Eye (tissue), 1 donor: ENCODE measurements around the gene RWDD4.

Experiments
- DNase-seq: peaks from one replicate; pipeline ENCODE4 v3.0.0-alpha.2; 2015

The RWDD4 gene

DNA sequence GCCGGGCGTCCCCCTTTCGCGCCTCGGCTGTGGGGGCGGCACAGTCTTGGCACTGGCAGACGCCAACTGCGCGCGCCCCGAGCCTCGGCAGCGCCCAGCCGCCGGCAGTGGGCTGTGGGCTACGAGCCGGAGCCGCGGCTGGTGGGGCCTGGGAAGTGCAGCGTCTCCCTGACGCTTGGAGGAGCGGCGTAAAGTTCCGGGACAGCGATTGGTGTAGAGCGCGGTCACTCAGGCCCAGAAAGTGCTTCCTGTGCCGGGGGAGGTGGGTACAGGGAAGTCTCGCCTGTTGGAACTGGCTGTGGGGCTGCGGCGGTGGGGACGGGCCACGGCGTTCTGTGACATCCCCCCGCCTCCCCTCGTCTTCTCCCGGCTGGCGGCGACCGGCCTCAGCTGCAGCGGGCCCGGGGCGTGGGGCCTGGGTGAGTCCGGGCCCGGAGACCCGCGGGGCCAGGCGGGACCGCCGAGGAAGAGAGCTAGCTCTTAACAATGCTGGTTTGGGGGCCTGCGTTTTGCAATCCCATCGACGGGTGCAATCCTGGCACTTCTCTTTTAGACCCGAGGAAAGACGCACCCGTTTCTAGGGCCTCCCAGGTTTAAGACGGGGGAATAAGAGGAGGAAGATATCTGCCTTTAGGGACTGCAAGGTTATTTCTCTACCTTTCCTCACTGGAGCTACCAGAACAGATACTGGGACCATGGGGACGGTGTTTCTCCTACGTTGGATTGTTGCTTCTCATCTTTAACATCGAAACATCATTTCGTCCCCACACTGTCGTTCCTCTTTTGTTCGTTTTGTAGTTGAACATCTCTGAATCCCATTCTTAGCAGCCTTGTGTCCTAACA, at the start of gene RWDD4, which contains the start of gene TRAPPC11:
Gene RWDD4 (minus strand): TSS at position 157 of the 843 bp plus-strand sequence. CDS start 233 bp downstream, outside the sequence.
Gene TRAPPC11 (plus strand): TSS at position 265 of the 843 bp plus-strand sequence. CDS start 4,575 bp downstream, outside the sequence.
- DNase-seq: peak; percentile 99

DNA sequence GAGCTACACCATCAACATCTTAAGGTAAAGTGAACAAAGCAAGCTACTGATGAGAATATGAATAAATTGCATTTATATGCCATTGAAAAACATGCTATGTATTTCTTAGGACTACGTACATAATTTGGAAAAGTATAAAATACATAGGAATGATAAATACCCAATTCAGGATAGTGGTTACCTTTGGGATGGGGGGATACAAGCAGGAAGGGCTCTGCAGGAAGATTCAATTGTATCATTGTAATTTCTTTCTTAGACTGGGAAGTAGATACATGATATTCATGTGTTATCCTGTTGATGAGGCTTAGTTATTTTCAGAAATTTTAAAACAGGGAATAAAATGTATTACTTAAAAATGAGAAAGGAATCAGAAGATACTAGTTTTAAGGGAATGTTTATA, 43.5 kb upstream of the RWDD4 start:
- DNase-seq: no peak

DNA sequence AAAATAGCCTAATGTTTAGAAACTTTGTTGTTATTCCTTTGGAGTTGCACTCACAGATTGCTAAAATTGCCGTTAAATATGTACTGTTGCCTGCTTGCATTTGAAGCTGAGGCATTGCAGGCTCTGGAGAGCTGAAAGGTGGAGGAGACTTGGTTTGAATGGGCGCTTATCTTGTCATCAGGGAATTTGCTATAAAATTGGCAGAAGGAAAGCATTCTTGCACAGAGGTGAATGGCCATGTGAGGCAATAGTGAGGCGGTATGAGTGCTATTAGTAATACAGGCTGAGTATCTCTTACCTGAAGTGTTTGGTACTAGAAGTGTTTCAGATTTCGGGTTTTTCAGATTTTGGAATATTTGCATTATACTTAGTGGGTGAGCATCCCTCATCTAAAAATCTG, 41.4 kb upstream of the RWDD4 start:
- DNase-seq: no peak

DNA sequence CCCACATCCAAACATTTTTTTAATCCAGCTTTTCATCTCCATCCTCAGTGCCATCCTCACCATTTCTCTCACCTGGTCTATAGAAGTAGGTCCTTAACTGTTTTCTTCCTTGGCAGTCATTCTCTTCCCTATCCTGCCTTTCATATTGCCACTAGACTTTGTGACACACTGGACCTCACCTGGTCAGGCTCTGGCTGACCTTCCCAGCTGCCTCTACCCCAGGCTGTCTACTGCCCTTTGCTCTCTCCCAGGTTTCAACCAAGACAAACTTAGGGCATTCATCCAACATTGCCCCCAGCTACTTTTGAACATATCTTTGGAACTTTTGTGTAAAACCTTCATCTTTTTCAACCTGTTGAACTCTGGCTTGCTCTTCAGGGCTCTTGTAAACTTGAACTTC, 39.9 kb upstream of the RWDD4 start:
- no peak for DNase-seq

DNA sequence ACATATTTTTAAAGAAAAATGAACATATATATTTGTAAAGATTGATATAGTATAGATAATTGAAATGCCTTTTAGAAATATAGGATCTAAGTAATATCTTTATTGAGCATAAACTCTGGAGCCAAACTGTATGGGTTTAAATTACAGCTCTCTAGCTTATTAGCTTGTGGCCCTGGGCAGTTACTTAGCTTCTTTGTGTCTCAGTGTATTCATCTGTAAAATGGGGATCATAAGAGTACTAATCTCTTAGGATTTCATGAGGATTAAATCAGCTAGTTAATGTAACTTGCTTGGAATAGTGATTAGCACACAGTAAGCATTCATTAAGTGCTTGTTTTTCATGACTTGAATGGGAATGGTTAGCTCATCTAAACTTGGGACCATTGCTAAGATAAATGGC, 32.9 kb upstream of the RWDD4 start:
- no peak for DNase-seq

DNA sequence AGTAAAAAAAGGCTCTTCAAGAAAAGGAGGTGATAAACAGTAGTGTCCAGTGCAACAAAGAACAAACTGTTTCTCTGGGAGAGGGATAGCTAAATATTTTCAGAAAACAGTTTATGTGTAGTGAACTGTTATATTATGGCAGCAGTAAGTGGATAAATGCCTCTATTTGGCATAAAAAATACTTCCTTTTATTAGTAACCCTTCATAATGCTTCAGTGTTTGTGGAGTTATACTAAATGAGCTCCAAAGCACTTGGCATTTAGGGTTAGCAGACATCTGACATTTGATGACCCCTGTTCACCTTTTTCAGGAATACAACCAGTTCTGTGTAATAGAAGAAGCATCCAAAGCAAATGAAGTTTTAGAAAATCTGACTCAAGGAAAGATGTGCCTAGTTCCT, 32.0 kb upstream of the RWDD4 start:
- no peak for DNase-seq

DNA sequence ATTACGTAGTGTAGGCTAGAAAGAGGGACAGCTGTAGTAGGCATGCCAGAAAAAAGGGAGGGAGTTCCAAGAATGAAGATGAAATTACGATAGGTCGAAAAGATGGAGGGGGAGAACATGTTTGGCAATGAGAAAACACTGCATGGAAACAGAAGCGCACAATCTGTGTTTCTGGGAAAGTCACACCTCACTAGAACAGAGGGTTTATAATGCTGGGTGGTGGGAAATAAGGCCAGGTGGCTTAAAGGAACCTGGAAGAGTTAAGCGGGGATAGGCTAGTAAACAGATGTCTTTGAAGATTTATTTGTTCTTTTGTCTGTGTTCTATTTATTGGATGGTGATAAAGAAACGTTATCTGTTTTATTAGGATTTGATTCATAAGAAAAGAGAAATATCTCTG, 29.2 kb upstream of the RWDD4 start:
- DNase-seq: no peak

DNA sequence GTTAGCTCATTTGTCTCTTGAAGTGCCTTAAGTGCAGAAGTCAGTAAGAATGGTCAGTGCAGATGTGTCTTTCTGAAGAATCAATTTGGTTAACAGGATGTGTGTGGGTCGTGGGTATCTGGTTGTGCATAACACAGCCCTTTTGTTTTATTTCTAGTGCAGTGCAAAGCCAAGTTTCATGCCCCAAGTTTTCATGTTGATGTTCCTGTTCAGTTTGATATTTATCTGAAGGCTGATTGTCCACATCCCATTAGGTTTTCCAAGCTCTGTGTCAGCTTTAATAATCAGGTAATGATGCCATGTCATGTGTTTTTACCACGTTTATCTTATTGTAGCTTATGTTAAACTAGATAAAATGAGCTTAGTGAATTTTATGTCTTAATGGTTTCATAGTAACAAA, 27.5 kb upstream of the RWDD4 start:
- no peak for DNase-seq

DNA sequence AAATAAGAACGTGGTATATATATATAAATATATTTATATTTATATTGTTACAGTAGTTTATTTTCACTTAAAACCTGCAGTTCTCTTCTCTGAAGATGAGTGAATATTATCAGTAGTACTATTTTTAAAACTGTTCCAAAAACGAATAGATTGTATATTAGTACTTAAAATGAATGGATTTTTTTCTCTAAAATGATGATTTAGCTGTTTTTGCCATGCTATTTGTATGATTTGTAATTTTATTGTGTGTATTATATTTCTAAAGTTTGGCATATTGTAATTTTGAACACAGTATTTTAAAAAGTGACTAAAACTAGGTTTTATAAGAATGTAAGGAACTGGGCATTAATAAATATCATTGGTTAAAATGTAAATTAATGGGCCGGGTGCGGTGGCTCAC, 22.1 kb upstream of the RWDD4 start:
- DNase-seq: no peak

DNA sequence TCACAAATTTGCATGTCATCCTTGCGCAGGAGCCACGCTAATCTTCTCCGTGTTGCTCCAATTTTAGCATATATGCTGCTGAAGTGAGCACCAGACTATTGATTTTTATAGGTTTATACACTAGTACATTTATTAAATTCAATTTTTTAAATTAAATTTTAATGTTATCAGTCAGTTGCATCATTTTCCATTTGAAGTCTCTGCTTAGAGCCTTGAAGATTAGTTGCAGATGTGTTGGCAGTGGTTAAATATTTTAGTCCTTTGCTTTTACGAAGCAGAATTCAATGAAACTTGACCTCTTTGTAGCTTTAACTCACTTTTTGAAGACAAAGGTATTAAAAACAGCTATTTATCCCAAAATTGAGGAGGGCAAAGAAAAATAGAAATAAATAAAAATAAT, 16.6 kb upstream of the RWDD4 start:
- DNase-seq: peak; percentile 40

DNA sequence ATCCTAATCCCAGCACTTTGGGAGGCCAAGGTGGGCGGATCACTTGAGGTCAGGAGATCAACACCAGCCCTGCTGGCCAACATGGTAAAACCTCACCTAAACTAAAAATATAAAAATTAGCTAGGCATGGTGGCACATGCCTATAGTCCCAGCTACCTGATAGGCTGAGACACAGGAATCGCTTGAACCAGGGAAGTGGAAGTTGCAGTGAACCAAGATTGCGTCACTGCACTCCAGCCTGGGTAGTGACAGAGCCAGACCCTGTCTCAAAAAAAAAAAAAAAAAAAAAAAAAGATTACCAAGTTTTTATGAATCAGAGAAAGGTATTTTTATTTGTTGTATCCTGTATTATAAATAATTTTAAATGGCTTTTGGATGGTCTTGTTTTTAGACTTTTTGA, 15.2 kb upstream of the RWDD4 start:
- DNase-seq: no peak

DNA sequence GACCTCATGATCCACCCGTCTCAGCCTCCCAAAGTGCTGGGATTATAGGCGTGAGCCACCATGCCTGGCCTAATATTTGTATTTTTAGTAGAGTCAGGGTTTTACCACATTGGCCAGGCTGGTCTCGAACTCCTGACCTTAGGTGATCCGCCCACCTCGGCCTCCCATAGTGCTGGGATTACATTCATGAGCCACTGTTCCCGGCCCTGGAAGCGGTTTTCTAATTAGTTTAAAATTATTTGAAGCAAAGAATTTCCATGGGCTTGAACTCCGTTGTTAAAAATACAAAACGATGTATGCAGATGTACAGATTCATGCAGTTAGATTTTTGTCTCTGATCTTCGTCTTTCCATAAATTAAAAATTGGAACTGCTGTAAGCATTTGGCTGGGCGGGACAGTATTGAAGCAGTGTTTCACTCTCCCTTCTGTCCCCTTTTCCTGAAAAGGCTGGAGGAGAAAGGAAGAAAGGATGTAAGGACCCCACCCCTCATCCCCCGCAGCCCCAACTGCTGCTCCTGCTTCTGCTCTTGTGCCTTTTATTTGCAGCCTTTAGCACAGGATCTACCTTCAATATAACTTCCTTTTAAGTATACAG, 12.1 kb upstream of the RWDD4 start:
- DNase-seq: no peak

DNA sequence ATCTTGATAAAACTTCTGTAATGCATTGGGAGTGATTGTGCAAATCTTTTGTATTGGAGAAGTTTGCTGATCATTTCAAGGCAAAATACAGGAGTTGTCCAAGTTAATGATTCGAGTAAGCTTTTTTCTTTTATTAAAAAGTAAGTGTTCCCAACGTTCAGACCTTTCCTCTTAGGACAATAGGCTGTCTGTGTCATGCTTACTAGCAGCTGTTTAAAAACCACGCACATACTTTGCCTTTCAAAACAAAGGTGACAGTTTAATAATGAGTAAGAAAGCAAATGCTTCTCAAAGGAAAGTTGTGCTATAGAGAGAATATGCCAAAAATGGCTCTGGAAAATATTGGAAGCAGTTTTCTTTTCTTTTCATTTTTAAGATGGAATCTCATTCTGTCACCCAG, 11.3 kb upstream of the RWDD4 start:
- DNase-seq: no peak

DNA sequence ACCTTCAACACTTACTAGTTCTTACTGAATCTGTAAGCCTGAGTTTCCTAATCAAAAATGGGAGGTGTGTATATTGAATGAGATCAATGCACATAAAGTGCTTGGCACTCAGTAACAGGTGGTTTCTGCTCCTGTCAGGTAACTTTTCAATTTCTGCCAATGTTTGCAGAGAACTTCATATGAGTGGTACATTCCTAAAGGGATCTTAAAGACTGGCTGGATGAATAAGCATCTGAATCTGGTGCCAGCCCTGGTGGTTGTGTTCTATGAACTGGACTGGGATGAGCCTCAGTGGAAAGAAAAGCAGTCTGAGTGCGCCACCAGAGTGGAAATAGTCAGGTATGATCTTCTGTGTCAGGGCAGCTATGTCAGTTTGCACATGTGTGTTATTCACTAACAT, 7.1 kb upstream of the RWDD4 start:
- DNase-seq: no peak

DNA sequence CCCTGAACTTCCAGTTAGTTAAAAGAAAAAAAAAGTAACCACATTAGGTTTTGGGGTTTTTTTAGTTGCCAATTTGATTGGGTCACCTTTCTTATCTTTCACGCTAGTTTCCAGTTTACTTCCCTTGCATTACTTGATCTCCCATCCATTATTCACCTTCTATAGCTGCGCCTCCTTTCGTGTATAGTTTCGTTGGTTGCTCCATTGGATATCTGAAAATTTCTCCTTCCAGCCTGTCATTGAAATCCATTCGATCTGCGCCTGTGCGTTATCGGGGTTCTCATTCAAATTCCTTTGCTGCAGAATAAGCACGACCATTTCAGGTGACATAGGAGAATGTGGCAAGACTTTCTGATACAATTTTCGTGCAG, 872 bp upstream of the RWDD4 start:
- no peak for DNase-seq

DNA sequence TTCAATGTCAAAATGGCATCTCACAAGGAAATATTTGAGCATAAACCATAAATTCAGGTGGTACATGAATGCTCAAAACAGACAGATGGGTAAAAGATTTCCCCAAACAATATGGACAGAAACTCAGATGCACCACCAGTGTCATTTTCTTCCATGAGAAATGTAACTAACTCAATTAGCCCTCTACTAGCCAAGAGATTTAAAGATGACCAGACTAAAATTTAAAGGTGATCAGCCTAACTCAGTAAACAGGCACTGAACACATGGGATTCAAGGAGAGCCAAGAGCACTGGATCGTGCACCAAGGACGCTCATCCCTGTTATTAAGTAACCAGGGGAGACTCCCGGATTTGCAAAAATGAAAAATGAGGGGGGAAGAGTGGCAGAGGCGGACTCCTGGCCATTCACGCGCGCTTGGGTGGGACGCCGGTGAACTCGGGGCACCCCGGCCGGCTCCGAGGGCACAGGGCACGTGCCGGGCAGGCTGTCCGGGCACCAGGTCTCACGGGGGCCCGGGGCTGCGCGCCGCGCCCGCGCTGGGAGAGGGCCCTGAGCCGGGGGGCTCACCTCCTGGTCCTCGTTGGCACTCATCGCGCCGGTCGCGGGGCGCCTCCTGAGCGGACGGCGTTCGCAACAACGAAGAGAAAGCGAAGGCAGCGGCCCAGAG, 490 bp downstream of the RWDD4 start:
- DNase-seq: peak; percentile 66

DNA sequence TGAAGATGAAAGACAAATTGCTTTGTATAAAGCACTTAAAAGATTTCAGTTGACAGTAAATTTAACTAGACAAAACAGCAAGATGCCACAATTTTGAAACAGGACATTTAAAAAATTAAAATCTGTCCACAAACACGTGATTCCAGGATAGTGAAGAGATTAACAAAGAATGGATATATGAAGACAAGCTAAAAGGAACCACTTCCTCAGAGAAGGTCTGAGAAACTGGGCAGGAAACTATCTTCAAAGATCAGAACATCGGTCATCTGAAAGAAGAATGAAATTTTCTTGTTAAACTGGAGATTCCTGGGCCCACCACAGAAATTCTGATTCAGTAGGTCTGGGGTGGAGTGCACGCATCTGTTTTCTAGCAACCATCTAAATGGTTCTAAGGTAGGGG, 1.4 kb downstream of the RWDD4 start:
- no peak for DNase-seq

DNA sequence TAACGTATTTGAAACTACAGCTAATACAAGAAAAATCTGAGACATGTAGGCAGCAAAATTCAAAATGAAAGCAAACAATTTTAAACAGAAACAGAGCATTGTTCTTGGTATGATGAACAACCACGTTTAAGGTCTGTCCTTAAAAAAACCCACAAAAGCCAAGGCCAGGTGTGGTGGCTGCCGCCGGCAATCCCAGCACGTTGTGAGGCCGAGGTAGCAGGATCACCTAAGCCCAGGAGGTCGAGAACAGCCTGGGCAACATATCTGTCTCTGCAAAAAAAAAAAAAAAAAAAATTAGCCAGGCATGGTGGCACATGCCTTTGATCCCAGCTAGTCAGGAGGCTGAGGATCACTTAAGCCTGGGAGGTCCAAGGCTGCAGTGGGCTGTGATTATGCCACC, 13.7 kb downstream of the RWDD4 start:
- no peak for DNase-seq

DNA sequence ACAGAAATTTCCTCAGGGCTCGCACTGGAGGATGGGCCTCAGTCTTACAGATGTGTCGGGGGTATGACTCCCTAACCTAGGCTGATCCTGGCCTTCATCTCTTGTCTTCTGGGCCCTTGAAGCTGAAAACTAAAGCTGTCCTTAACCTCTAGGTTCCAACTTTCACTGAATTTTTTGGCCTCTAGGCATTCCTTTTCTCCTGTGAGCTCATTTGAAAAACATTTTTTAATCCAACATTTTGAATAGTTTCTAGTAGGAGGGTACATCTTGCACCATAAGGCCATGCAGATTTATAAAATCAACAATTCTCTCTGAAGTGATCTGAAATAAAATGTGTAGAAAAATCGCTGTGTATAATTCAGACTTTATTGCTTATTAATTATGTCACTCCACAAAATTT, 19.7 kb downstream of the RWDD4 start:
- DNase-seq: peak; percentile 23

DNA sequence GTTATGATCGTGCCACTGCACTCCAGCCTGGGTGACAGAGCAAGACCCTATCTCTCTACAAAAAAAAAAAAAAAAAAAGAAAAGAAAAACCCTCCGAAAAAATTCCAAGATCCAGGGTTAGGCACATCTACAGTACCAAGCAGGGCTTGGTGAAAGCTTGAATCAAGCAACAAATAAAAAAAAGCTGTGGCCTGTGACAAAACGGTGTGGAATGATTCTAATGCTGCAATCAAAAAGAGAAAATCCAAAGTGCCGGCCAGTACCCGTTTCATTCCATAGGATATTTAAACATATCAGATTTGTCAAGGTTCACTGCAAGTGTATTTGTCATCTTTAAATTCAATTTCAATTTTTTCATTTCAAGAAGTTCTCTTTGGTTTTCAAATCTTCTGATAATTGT, 20.5 kb downstream of the RWDD4 start:
- peak; percentile 4 for DNase-seq

DNA sequence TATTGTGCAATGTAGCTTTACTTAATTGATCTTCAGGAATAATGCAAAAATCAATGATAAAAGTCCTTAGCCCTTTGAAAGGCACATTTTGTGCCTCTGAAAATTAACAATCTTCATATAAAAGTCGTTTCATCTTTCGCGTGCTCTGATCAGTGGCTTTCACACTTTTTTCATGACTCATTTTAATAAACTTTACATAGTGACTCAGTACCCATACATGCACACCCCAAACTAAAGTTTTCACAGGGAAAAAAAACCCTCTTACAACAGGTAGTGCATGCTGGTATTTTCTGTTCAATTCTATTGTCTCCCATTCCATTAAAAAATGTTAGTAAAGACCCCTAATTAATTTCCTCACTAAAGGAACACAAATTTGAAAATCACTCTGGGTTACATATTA, 21.5 kb downstream of the RWDD4 start:
- no peak for DNase-seq

DNA sequence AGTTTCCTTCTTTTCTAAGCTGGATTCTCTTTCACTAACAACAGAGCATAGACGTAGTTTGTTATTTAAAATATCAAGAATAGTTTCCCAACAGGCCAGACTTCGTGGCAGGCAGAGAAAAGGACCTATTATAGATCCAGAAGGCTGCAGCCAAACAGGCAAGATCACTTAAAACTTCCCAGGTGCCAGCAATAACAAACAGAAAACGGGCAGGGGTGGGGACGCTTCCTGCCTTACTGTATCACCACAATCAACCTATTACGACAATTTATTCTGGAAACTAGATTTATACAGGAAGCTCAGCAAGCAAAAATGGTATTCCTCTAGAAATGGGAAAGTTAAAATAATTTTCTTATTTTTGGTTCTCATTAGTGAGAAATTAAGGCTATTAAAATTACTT, 22.1 kb downstream of the RWDD4 start:
- DNase-seq: peak; percentile 43

DNA sequence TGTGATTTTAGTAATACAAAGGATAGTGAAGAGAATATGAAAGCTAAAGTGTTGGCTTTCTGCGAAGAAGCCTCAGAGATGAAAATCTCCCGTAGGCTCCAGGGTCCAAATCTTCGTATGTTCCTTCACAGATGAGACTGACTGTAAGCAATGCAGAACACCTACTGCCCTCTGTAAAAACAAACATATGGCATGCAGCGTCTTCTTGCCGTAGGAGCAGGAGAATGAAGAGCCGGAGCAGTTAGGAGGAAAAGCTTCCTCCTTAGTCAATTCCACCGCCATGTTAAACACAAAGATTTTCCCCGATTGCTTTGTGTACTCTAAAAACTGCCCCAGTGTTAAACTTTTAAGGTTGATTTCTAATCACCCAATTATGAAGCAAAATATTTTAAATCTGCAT, 22.5 kb downstream of the RWDD4 start:
- DNase-seq: no peak

DNA sequence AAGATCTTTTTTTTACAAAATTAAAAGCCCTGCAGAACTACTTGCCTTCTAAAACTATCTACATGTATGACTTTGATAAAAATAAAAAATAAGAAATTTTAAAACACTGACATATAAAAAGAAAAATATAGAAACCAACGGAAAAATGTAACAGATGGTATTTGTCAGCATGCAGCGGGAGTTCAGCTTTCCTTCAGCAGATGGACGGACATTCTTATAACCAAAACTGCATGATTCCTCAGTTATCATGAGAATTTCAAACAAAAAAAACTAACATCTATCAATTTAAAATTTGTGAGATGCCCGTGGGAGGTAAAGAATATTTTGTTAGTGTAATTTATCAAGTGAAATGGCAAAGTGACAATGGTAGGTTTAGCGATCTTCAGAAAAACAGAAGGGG, 23.2 kb downstream of the RWDD4 start:
- DNase-seq: no peak
